Left forelimb (tissue), 1 donor: ENCODE data around the gene CFAP46.

Experiments used
- DNase-seq: peaks from one replicate; pipeline ENCODE4 v3.0.0-alpha.2; 2018; ENCODE audit warnings: low spot score

The CFAP46 gene

DNA sequence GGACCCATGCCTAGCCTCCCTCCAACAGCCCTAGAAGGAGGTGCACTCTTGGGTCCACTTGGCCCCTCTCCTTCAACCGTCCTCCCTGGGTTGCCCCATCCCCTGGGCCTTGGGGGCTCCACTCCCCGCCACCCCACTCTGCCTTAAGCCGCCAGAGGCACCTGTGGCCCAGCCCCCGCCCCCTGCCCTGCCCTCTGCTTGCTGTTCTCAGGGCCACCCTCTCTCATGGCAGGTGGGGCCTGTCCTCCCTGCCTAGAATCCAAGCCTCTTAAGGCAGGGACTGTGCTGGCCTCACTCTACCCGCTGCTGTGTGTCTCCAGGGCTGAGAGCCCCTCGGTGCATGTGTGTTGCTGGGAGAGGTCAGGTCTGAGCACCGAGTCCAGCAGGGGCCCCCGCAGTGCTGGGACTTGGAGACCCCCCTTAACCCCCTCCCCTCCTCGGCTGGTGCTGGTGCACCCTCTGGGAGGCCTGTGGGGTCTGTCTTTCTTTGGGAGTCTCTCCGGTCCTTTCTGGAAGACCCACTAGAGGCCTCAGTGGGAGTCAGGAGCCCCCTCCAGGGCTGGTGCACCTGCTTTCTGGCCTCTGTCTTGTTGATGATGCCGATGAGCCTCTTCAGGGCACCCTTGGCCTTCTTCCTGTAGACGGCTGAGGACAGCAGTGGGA, 43.8 kb downstream of the CFAP46 start:
- no peak for DNase-seq

DNA sequence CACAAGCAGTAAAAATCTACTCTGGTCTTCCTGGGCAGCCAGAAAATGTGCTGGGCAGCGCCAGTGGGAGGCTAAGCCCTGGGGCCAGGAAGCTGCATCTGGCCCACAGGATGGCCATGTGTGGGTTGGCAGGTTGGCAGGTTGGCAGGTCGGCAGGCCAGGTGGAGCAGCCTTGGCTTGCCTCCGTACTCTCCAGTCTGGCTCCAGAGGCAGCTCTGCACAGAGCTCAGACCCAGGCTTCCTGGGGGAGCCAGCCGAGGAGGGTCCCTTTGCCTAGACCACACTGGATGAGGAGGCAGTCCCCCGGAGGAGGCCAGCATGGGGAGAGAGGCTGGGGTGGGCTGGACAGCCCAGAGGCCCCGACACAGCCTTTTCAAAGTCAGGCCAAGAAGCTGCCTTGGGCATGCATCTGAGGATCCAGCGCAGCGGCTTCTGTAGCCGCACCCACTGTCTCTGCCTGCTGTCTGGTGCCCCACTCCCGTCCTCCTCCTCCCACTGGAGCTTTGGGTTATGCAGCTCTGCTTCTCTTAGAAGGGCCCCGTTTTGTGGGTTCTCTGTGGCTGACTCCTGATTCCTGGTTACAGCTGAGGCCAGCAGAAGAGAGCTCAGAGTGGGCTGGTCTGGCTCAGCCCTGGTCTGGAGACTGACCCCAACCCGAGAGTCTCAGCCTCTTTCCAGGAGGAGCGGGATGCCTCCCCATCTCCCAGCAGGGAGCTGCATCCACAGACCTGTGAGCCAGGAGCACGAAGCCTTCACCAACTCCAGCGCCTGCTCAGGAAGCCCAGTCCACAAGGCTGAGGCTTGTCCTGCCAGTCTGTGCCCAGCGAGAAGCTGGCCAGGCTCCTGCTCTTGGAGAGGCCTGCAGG, 44.6 kb downstream of the CFAP46 start:
- no peak for DNase-seq

DNA sequence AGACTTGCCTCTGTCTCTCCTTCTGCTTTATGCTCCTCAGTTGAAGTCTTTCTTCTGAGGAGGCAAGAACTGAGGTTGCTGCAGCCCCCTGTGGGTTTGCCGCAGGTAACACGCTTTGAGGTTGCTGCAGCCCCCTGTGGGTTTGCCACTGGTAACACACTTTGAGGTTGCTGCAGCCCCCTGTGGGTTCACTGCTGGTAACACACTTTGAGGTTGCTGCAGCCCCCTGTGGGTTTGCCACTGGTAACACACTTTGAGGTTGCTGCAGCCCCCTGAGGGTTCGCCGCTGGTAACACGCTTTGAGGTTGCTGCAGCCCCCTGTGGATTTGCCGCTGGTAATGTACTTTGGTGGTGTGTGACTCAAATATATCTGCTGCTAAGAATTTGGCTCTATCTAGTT, 48.6 kb downstream of the CFAP46 start:
- peak; percentile 11 for DNase-seq

DNA sequence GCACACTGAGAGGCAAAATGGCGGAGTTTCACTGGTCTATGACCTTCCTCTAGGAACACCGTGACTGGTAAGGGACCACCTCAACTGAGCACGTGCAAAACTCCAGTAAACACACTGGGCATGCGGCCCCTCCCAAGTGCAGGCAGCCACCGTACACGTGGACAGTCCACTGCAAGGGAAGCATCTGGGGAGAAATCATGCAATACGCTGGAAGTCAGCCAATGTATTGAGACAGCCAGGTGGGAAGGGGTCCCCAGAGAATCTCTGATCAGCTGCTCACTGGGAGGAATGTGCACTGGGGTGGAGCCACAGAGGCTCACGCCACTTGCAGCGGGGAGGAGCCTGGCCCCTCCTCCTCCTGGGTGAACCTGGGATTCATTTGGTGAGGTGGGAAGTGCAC, 49.3 kb downstream of the CFAP46 start:
- peak; percentile 62 for DNase-seq

DNA sequence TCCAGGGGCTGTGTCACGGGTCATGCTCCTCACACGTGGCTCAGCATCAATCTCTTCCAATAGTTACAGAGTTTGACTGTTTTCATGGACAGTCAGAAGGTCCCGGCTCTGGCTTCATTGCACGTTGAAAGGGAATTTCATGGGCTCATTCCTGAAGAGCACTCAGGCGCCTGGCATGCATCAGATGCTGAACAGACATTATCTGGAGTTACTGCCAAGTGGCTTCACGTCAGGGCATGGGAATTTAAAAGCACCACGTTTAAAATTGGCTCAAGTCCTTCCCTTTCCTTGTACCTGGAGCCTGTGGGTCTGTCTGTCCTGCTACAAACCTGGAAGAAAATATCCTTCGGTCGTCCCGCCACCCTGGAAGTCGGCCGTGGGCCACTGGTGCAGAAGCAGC, 50.4 kb downstream of the CFAP46 start:
- peak; percentile 52 for DNase-seq

DNA sequence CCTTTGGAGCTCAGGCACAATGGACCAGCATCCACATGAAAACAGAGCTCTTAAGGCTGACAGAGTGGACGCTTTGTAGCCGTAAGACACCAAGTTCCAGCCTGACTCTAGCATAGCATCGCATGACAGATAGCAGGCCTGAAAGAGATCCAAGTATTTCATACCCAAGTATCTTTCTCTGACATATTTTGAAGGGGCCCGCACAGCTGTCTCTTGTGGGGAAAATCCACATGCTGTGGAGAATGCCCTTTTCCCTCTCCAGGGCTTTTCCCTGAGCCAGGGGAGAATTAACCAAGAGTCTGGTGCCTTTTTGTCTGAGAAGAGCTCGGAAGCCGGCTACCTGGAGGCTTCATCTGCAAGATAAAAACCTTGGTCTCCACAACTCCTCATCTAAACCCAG, 51.0 kb downstream of the CFAP46 start:
- DNase-seq, result no peak

DNA sequence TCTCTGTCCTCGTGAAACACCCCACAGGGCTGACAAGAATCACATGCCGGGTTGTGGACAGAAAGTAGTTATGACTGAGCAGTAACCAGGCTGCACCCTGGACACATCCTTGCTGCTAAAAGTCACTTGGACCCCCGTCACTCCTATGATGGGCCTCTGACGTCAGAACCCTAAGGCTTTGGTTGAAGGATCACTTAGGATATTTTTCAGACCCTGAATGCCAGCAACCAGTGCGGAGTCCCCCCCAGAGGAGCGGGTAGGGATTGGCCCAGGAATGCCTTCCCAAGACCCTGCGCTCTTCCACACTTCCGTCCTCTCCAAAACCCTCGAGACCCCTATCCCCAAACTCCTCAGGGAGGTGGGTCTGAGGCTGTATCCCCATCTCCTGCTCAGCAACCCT, 52.1 kb downstream of the CFAP46 start:
- peak; percentile 28 for DNase-seq

GRCh38 chr10:132889556-132889955, 52.8 kb downstream of the CFAP46 start:
- peak; percentile 49 for DNase-seq

GRCh38 chr10:132888898-132889490, 53.4 kb downstream of the CFAP46 start:
- peak; percentile 52 for DNase-seq

GRCh38 chr10:132888446-132888845, 53.9 kb downstream of the CFAP46 start:
- DNase-seq, result peak; percentile 72

GRCh38 chr10:132886211-132887099, 55.9 kb downstream of the CFAP46 start:
- peak; percentile 52 for DNase-seq

DNA sequence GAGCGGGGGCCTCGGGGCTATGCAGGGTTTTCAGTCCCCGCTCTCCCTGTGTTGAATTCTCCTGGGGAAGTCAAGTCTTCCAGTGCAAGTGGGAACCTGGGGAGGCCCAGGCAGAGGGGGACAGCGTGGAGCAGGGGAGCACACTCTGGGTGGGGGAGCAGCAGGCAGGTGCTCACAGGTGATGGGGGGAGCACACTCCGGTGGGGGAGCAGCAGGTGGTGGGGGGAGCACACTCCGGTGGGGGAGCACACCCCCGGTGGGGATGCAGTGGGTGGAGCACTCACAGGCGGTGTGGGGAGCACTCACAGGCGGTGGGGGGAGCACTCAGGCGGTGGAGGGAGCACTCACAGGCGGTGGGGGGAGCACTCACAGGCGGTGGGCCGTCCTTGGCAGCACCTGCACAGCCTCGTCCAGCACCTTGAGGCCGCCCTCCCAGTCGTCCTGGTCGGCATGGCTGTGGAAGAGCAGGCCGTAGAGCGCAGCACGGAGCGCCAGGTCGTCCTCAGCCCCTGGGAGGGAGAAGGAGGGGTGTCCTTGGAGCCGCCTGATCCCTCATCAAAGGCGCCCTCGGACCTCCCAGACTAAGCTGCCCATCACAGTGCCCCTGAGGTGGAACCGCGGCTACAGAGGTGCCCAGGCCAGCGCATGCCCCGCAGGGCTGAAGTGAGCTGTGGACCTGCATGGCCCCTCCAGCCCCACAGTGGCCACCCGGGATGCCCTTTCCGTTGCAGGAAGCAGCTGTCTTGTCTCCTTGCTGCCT, 56.7 kb downstream of the CFAP46 start:
- peak; percentile 56 for DNase-seq

DNA sequence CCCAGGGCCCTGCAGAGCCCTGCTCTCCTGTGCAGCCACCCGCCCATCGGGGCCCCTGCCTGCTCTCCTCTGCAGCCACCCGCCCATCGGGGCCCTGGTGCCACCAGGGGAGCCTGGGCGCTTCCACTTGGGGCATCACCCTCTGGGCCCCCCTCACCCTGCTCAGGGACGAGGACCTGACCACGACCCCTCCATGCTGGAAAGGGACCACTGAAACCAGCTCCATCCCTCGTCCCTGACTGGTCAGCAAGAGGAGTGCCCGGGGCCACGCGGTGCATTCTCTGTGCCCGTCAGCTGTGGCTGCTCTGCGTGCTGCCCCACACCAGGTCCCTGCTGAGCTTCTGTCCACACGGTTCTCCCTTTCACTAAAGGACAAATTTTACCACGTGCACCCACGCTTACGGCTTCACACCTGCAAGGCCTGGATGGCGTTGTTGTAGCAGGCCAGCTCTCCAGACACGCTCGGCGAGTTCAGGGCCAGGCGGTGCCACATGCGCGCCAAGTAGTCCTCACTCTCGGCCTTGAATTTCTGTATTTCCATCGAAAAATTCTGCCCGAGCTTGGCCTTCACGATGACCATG, 57.6 kb downstream of the CFAP46 start:
- DNase-seq, result peak; percentile 64

DNA sequence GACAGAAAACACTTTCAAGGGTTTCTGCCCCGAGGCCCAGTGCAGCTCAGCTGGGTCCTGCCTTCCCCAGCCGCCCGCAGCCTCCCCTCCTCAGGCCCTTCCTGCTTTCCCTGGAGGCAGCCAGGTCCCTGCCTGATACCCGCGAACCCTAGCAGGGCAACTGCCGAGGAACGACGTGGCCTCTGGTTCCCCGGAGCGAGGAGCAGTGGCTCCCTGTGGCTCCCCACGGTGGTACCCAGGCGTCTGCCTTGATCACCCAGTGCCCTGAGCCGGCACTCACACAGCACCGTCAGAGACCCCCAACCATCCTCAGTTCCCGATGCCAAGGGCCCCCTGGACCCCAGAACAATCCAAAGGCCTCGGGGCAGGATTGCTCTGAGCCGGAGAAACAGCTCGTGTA, 58.3 kb downstream of the CFAP46 start:
- DNase-seq, result peak; percentile 15

DNA sequence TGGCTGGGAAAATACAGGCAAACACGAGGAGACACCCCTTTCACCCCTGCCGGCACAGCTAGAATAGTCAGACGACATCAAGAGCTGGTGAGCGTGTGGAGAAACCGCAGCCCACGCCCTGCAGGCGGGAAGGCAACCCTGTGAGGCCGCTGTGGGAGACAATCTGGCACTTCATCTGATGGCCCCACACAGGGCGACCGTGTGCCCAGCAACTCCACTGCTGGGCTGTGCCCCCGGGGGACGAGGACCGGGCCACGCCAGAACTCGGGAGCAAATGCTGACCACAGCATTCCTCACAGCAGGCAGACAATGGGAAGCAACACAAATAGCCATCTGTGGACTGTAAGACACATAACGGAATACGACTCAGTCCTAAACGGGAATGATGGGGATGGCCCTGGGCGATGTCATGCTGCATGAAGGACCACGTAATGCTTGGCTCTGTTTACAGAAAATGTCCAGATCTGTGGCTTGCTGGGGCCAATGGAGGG, 58.9 kb downstream of the CFAP46 start:
- peak; percentile 34 for DNase-seq

GRCh38 chr10:132882069-132882951, 60.1 kb downstream of the CFAP46 start:
- peak; percentile 52 for DNase-seq

DNA sequence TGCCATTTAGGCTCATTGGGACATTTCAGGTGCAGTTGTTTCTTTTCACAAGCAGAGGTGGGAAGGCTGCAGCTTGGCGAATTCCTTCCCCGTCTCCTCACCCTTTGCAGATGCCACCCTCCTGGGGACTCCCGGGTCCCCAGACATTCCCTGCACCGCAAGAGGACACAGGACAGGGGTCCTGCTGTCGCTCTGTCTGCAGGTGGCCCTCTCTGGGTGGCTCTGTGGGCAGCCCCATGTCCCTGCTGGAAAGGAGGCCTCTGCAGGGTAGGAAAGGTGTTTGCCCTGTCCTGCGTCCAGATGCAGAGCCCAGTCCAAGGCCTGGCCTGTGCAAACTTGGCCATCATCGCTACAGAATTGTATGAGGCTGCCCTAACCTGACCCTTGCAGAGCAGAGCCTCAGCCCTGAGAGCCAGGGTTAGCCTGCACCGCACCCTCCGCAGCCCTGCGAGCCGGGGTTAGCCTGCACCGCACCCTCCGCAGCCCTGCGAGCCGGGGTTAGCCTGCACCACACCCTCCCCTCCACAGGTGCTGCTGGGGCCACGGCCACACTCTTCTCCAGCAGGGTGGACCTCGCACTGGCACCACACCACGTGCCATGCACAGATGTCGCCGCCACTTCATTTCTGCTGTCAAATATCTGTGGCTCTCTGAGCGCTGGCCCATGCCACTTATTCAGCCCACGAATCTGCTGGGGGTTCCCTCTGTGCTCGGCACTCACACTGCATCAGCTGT, 61.0 kb downstream of the CFAP46 start:
- DNase-seq, result peak; percentile 8

- peak; percentile 42 for DNase-seq
These were observed 62.0 kb downstream of the CFAP46 start for GRCh38 chr10:132880128-132880981.
